Astrocyte (in vitro differentiated cells and primary cell): ENCODE data around the gene FAM131B. TPM values are rescaled to one million over a fixed set of nuclear protein-coding genes. Genes with fewer than 3 reads are reported as not detected.

Source experiments
- DNase-seq: peaks from one replicate; pipeline ENCODE4 v3.0.0-alpha.2; 2010; ENCODE audit warnings: low read depth
- FAIRE-seq: peaks from 2 replicates; lab custom pipeline; 2011; peaks lifted over from hg19 to GRCh38; lab: Jason Lieb, UNC
- H2AFZ ChIP-seq: 2 replicates; pipeline ENCODE4 v1.6.0; 2012; ENCODE audit warnings: low read depth, low read length, inconsistent platforms
- H3K27ac ChIP-seq: 2 replicates; pipeline ENCODE4 v1.5.1; 2011; ENCODE audit warnings: low read depth, low read length, inconsistent platforms
- H3K27me3 ChIP-seq: 2 replicates; pipeline ENCODE4 v1.6.0; 2011; ENCODE audit warnings: low read length, inconsistent platforms; ENCODE audit not compliant: insufficient read depth
- H3K36me3 ChIP-seq: 2 replicates; pipeline ENCODE4 v1.5.1; 2011; ENCODE audit warnings: low read length, inconsistent platforms; ENCODE audit not compliant: insufficient read depth
- H3K4me1 ChIP-seq: 2 replicates; pipeline ENCODE4 v1.5.1; 2011; ENCODE audit warnings: low read length, inconsistent platforms; ENCODE audit not compliant: insufficient read depth
- H3K4me2 ChIP-seq: 2 replicates; pipeline ENCODE4 v1.6.0; 2012; ENCODE audit warnings: low read length, inconsistent platforms
- H3K4me3 ChIP-seq: 2 replicates; pipeline ENCODE4 v1.5.1; 2011; ENCODE audit warnings: low read depth, mild to moderate bottlenecking, low read length, inconsistent platforms; ENCODE audit not compliant: insufficient read depth
- H3K79me2 ChIP-seq: 2 replicates; pipeline ENCODE4 v1.6.0; 2012; ENCODE audit warnings: mild to moderate bottlenecking, low read length, inconsistent platforms; ENCODE audit not compliant: insufficient read depth
- H3K9ac ChIP-seq: 2 replicates; pipeline ENCODE4 v1.6.0; 2012; ENCODE audit warnings: mild to moderate bottlenecking, low read length, inconsistent platforms
- H3K9me3 ChIP-seq: 2 replicates; pipeline ENCODE4 v1.5.1; 2012; ENCODE audit warnings: low read depth, mild to moderate bottlenecking, low read length, inconsistent platforms; ENCODE audit not compliant: insufficient read depth
- H4K20me1 ChIP-seq: 2 replicates; pipeline ENCODE4 v1.6.0; 2012; ENCODE audit warnings: low read length, inconsistent platforms; ENCODE audit not compliant: insufficient read depth
- H3K27ac Mint-ChIP-seq: one replicate; pipeline ENCODE4 v1.8.0; 2021; ENCODE audit warnings: mild to moderate bottlenecking, mixed read lengths; ENCODE audit not compliant: unreplicated experiment
- H3K27me3 Mint-ChIP-seq: one replicate; pipeline ENCODE4 v1.8.0; 2021; ENCODE audit warnings: low read depth, mixed read lengths; ENCODE audit not compliant: unreplicated experiment
- H3K36me3 Mint-ChIP-seq: one replicate; pipeline ENCODE4 v1.8.0; 2021; ENCODE audit warnings: low read depth, mixed read lengths; ENCODE audit not compliant: unreplicated experiment
- H3K4me1 Mint-ChIP-seq: one replicate; pipeline ENCODE4 v1.8.0; 2021; ENCODE audit warnings: low read depth, mixed read lengths; ENCODE audit not compliant: unreplicated experiment
- H3K4me3 Mint-ChIP-seq: one replicate; pipeline ENCODE4 v1.8.0; 2021; ENCODE audit warnings: mild to moderate bottlenecking, moderate library complexity, mixed read lengths; ENCODE audit not compliant: unreplicated experiment
- H3K9me3 Mint-ChIP-seq: one replicate; pipeline ENCODE4 v1.8.0; 2021; ENCODE audit warnings: mild to moderate bottlenecking, mixed read lengths; ENCODE audit not compliant: unreplicated experiment
- CTCF ChIP-seq: IDR thresholded peaks from 2 replicates; pipeline ENCODE4 v1.5.1; 2011; ENCODE audit warnings: low read depth, mild to moderate bottlenecking, inconsistent platforms, low read length, moderate library complexity; ENCODE audit not compliant: insufficient read depth
- EZH2 ChIP-seq: IDR thresholded peaks from 2 replicates; pipeline ENCODE4 v1.6.1; 2012; ENCODE audit warnings: mild to moderate bottlenecking, low read length, inconsistent platforms; ENCODE audit not compliant: insufficient read depth
- total RNA-seq: library from RNA; stranded (reverse); gene quantifications from 2 replicates; pipeline ENCODE4 v1.2.1, GENCODE V29; 2021

FAM131B gene
- total RNA-seq, 1 donor from 2014 or later, result 7.6 TPM

- H3K36me3 ChIP-seq, result no peaks in the 10 kb centered on the region
- DNase-seq, result no peak
- H3K79me2 ChIP-seq, result no peaks in the 10 kb centered on the region
- no peak overlapping the region for H3K9ac ChIP-seq
- no peak for TF ChIP-seq EZH2
- no peak overlapping the region for H2AFZ ChIP-seq
- no peak overlapping the region for H3K27ac ChIP-seq
- no peak overlapping the region for H3K4me2 ChIP-seq
- H4K20me1 ChIP-seq, result peaks cover 5% of the 10 kb centered on the region
- H3K4me1 Mint-ChIP-seq, result no peaks in the 10 kb centered on the region
- no peaks in the 10 kb centered on the region for H3K4me1 ChIP-seq
- H3K4me3 Mint-ChIP-seq, result no peak overlapping the region
- peaks cover 2% of the 10 kb centered on the region for H3K36me3 Mint-ChIP-seq
- H3K27me3 Mint-ChIP-seq, result peaks cover 11% of the 10 kb centered on the region
- no peak overlapping the region for H3K4me3 ChIP-seq
- FAIRE-seq, result no peak
- H3K27ac Mint-ChIP-seq, result no peak overlapping the region
- H3K9me3 ChIP-seq, result no peaks in the 10 kb centered on the region
- H3K9me3 Mint-ChIP-seq, result no peaks in the 10 kb centered on the region
- H3K27me3 ChIP-seq, result peaks cover 12% of the 10 kb centered on the region
Measured at GRCh38 chr7:143399642-143400041, 37.1 kb upstream of the FAM131B start.

GRCh38 chr7:143399151-143399550 is 36.6 kb upstream of the FAM131B start:
- DNase-seq (no peak), FAIRE-seq (no peak)
- no peaks in the 10 kb centered on the region for H3K4me1 ChIP-seq
- H3K9me3 Mint-ChIP-seq, result no peaks in the 10 kb centered on the region
- H4K20me1 ChIP-seq, result peaks cover 5% of the 10 kb centered on the region
- TF ChIP-seq EZH2 (no peak), CTCF (no peak)
- peaks cover 2% of the 10 kb centered on the region for H3K36me3 Mint-ChIP-seq
- no peak overlapping the region for H3K4me3 ChIP-seq
- no peaks in the 10 kb centered on the region for H3K36me3 ChIP-seq
- H3K4me1 Mint-ChIP-seq, result no peaks in the 10 kb centered on the region
- no peak overlapping the region for H3K27ac Mint-ChIP-seq
- H3K4me3 Mint-ChIP-seq, result no peak overlapping the region
- peaks cover 12% of the 10 kb centered on the region for H3K27me3 ChIP-seq
- H3K27ac ChIP-seq, result no peak overlapping the region
- no peak overlapping the region for H3K9ac ChIP-seq
- H3K79me2 ChIP-seq, result no peaks in the 10 kb centered on the region
- no peaks in the 10 kb centered on the region for H3K9me3 ChIP-seq
- H2AFZ ChIP-seq, result no peak overlapping the region
- no peak overlapping the region for H3K4me2 ChIP-seq
- peaks cover 11% of the 10 kb centered on the region for H3K27me3 Mint-ChIP-seq

- DNase-seq (no peak), FAIRE-seq (no peak)
- no peaks in the 10 kb centered on the region for H3K9me3 Mint-ChIP-seq
- no peaks in the 10 kb centered on the region for H3K36me3 ChIP-seq
- no peak overlapping the region for H3K4me3 Mint-ChIP-seq
- H3K27ac ChIP-seq, result no peak overlapping the region
- peaks cover 2% of the 10 kb centered on the region for H3K36me3 Mint-ChIP-seq
- H3K27me3 ChIP-seq, result peaks cover 12% of the 10 kb centered on the region
- peaks cover 10% of the 10 kb centered on the region for H4K20me1 ChIP-seq
- no peak for TF ChIP-seq EZH2
- no peak for TF ChIP-seq CTCF
- no peak overlapping the region for H3K9ac ChIP-seq
- no peaks in the 10 kb centered on the region for H3K9me3 ChIP-seq
- H3K4me1 ChIP-seq, result no peaks in the 10 kb centered on the region
- H2AFZ ChIP-seq, result no peak overlapping the region
- no peaks in the 10 kb centered on the region for H3K79me2 ChIP-seq
- H3K27ac Mint-ChIP-seq, result no peak overlapping the region
- H3K4me1 Mint-ChIP-seq, result no peaks in the 10 kb centered on the region
- H3K4me2 ChIP-seq, result no peak overlapping the region
- no peak overlapping the region for H3K4me3 ChIP-seq
- H3K27me3 Mint-ChIP-seq, result peaks cover 11% of the 10 kb centered on the region
Measured at GRCh38 chr7:143398616-143399015, 36.1 kb upstream of the FAM131B start.
